Activated CD8-positive, alpha-beta T cell treated with anti-CD3 and anti-CD28 coated beads for 36 hours (primary cell): Measurements from ENCODE around the gene SEMA4D. TPM values are rescaled to one million over a fixed set of nuclear protein-coding genes. Genes with fewer than 3 reads are reported as not detected.
A peak's percentile ranks its signal among the peaks of the same experiment; 100 is the strongest.

Experiments used
- ATAC-seq: fragments of 200-7000 bp; cut with Tn5 transposase; one replicate; pipeline ENCODE4 v1.10.0; 2021; ENCODE audit warnings: mild to moderate bottlenecking, moderate library complexity
- CTCF ChIA-PET: fragments of 350-600 bp; sonication (Branson Sonifier 250); formaldehyde crosslinking; loops from one replicate; lab custom pipeline; 2021; ENCODE audit warnings: antibody characterized with exemption; lab: Charles Lee
- POLR2A ChIA-PET: fragments of 350-600 bp; sonication (Branson Sonifier 250); formaldehyde crosslinking; loops from one replicate; lab custom pipeline; 2021; ENCODE audit warnings: antibody characterized with exemption; lab: Charles Lee
- DNase-seq: peaks from one replicate; pipeline ENCODE4 v3.0.0-alpha.2; 2020
- H3K27ac Mint-ChIP-seq: one replicate; pipeline ENCODE4 v1.8.0; 2021; ENCODE audit warnings: mild to moderate bottlenecking, mixed read lengths
- H3K27me3 Mint-ChIP-seq: one replicate; pipeline ENCODE4 v1.8.0; 2021; ENCODE audit warnings: mixed read lengths
- H3K36me3 Mint-ChIP-seq: one replicate; pipeline ENCODE4 v1.8.0; 2021; ENCODE audit warnings: low read depth, mixed read lengths
- H3K4me1 Mint-ChIP-seq: one replicate; pipeline ENCODE4 v1.8.0; 2021; ENCODE audit warnings: low read depth, mixed read lengths
- H3K4me3 Mint-ChIP-seq: one replicate; pipeline ENCODE4 v1.8.0; 2021; ENCODE audit warnings: mild to moderate bottlenecking, moderate library complexity, mixed read lengths
- H3K9me3 Mint-ChIP-seq: one replicate; pipeline ENCODE4 v1.8.0; 2021; ENCODE audit warnings: mixed read lengths
- CTCF ChIP-seq: fragments of 200-600 bp; IDR thresholded peaks from one replicate; pipeline ENCODE4 v1.8.0; 2022; ENCODE audit warnings: antibody characterized with exemption, mild to moderate bottlenecking
- intact Hi-C: fragments of 100-400 bp; cut with micrococcal nuclease; formaldehyde crosslinking; loops from one replicate; pipeline ENCODE4 v1.10.0; 2022
- total RNA-seq, 2 experiments: library from RNA; stranded (reverse); gene quantifications; one replicate each; pipeline ENCODE4 v1.2.3, GENCODE V29; 2021

Gene SEMA4D
- total RNA-seq, 2 experiments from 2014 or later, result 290 to 317 TPM

DNA sequence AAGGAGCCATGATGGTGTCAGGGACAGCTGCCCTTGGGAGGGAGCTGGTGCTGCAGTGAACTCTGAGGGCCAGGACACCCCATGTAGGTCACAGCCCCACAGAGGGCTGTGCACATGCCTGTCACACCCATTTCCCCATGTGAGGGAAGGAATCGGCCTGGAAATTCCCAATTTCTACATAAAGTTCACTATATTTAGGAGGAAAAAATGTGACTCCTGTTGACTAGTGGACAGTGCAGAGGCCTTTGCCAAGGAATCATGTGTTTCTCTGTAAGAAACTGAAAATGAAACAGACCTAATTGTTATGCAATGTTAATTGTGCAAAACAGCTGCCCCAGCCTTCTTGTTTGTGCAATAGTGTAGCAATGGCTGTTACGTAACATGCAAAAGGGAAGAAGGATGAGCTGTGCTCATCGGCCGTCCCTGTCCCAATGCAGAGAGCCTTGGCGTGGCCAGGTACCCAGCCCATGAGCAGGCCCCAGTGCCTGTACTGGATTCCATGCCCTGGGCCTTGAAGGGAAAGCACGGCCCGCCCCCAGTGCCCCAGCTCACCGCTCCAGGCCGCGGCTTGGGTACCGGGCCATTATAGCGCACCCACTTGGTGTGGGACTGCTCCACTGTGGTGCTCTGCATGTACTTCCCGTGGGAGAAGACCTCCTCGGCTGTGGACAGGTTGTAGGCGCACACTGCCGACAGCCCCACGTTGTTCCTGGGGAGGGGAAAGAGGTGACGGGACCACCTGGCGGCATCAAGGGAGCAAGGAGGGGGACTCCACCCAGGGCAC lies 109.6 kb downstream of the SEMA4D start:
- no peak for DNase-seq
- intact Hi-C loops, result no loop called here
- H3K36me3 Mint-ChIP-seq, result peaks cover 78% of the 10 kb centered on the region
- no peaks in the 10 kb centered on the region for H3K9me3 Mint-ChIP-seq
- no peak overlapping the region for H3K27ac Mint-ChIP-seq
- no peaks in the 10 kb centered on the region for H3K27me3 Mint-ChIP-seq
- TF ChIP-seq CTCF, result no peak
- ChIA-PET CTCF (interaction anchor here (0.7 kb wide), 1 partner anchor 41 kb away, joined by 3 read pairs; no protein-coding TSS in a partner anchor), POLR2A (interaction anchor here (1.2 to 1.3 kb wide), 3 partner anchors 13 to 54 kb away, joined by 3 read pairs; no protein-coding TSS in a partner anchor)
- no peak for ATAC-seq
- H3K4me1 Mint-ChIP-seq, result peaks cover 18% of the 10 kb centered on the region
- no peak overlapping the region for H3K4me3 Mint-ChIP-seq

DNA sequence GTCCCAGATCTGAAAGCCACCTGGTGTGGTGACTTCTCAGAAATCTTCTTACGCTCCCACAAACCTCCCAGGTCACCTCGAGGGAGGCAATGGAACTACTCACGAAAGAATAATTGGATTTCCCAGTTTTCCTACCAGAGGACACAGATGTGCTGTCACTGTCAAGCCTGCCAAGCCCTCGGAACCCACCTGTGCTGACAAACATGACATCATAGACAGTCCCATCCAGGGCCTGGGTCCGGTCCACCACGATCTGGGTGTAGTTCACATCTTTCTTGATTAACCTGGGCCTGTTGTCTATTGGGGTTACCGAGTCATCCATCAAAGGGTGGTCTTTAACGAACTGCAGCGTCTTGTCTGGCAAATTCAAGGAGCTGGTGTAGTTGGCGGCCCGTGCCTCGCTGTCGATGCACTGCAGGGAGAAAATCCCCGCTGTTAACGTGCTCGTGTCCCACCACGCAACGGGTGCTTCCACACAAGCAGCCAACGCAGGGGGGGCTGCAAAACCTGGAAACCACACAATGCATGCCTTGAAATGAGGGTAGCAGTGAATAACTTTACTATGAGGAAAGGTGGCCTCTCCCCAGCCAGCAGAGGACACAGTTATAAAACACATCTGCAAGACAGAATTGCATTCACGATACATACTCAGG lies 110.6 kb downstream of the SEMA4D start:
- no peak for TF ChIP-seq CTCF
- intact Hi-C loops, result no loop called here
- peaks cover 26% of the 10 kb centered on the region for H3K4me1 Mint-ChIP-seq
- H3K36me3 Mint-ChIP-seq, result peaks cover 77% of the 10 kb centered on the region
- H3K4me3 Mint-ChIP-seq, result no peak overlapping the region
- ChIA-PET POLR2A (no interaction called here), CTCF (interaction anchor here (0.7 kb wide), 1 partner anchor 42 kb away, joined by 3 read pairs; no protein-coding TSS in a partner anchor)
- no peaks in the 10 kb centered on the region for H3K27me3 Mint-ChIP-seq
- H3K27ac Mint-ChIP-seq, result peak overlapping the region; percentile 60
- no peak for DNase-seq
- H3K9me3 Mint-ChIP-seq, result no peaks in the 10 kb centered on the region
- no peak for ATAC-seq

DNA sequence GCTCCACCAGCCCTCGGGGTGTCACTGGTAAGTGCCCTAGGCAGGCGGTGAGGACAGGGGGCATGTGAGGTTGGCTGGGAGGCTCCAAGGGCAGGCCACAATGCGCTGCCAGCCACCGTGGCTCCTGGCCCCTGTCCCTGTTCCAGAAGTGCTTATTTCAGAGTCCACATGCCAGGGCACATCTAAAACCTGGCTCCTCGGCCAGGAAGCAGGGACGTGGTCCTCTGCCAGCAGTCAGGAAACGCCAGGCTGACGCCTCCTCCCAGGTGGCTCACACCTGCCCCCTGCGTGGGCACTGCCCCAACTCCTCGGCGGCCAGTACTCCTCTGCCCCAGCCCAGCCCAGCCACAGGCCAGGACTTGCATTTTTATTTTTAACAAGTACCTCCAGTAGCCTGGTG lies 111.1 kb downstream of the SEMA4D start:
- intact Hi-C loops, result no loop called here
- no peak overlapping the region for H3K4me3 Mint-ChIP-seq
- no peak for ATAC-seq
- H3K9me3 Mint-ChIP-seq, result no peaks in the 10 kb centered on the region
- peaks cover 77% of the 10 kb centered on the region for H3K36me3 Mint-ChIP-seq
- H3K27me3 Mint-ChIP-seq, result no peaks in the 10 kb centered on the region
- TF ChIP-seq CTCF, result no peak
- ChIA-PET CTCF (interaction anchor here (0.9 kb wide), 1 partner anchor 14 kb away, joined by 3 read pairs; no protein-coding TSS in a partner anchor), POLR2A (interaction anchor here (1.3 kb wide), 1 partner anchor 12 kb away, joined by 4 read pairs; no protein-coding TSS in a partner anchor)
- no peak for DNase-seq
- H3K4me1 Mint-ChIP-seq, result peaks cover 32% of the 10 kb centered on the region
- peak overlapping the region; percentile 60 for H3K27ac Mint-ChIP-seq

- Mint-ChIP-seq H3K4me3 (no peak overlapping the region), H3K9me3 (no peaks in the 10 kb centered on the region), H3K36me3 (peaks cover 78% of the 10 kb centered on the region), H3K27me3 (no peaks in the 10 kb centered on the region), H3K27ac (peak overlapping the region; percentile 60), H3K4me1 (peaks cover 37% of the 10 kb centered on the region)
- TF ChIP-seq CTCF, result no peak
- ATAC-seq, result no peak
- ChIA-PET CTCF (interaction anchor here (0.9 kb wide), 1 partner anchor 15 kb away, joined by 3 read pairs; no protein-coding TSS in a partner anchor), POLR2A (interaction anchor here (0.5 to 1.3 kb wide), 4 partner anchors 12 to 1953 kb away, joined by 3 to 4 read pairs (median 4); no protein-coding TSS in a partner anchor)
- intact Hi-C loops, result no loop called here
- DNase-seq, result no peak
These were observed 111.7 kb downstream of the SEMA4D start for GRCh38 chr9:89386206-89386605.
